Activated T-cell treated with anti-CD3 and anti-CD28 coated beads, Interleukin-2, amount 50 U/mL, for 1 hour (primary cell): ENCODE results near the gene CCL15.

Experiments used
- DNase-seq: peaks from one replicate; pipeline ENCODE4 v3.0.0-alpha.2; 2020

Gene CCL15

GRCh38 chr17:35988164-35988563 lies 13.2 kb downstream of the CCL15 start:
- DNase-seq = no peak

- no peak for DNase-seq
These were observed 14.7 kb downstream of the CCL15 start, which contains the start of gene CCL14 for GRCh38 chr17:35986643-35987042. Gene CCL14, minus strand, starts transcription at chr17:35986729. Its CDS starts 80 bp downstream, at chr17:35986649.

- DNase-seq = no peak
These were observed 17.2 kb downstream of the CCL15 start for GRCh38 chr17:35984140-35984539.

DNA sequence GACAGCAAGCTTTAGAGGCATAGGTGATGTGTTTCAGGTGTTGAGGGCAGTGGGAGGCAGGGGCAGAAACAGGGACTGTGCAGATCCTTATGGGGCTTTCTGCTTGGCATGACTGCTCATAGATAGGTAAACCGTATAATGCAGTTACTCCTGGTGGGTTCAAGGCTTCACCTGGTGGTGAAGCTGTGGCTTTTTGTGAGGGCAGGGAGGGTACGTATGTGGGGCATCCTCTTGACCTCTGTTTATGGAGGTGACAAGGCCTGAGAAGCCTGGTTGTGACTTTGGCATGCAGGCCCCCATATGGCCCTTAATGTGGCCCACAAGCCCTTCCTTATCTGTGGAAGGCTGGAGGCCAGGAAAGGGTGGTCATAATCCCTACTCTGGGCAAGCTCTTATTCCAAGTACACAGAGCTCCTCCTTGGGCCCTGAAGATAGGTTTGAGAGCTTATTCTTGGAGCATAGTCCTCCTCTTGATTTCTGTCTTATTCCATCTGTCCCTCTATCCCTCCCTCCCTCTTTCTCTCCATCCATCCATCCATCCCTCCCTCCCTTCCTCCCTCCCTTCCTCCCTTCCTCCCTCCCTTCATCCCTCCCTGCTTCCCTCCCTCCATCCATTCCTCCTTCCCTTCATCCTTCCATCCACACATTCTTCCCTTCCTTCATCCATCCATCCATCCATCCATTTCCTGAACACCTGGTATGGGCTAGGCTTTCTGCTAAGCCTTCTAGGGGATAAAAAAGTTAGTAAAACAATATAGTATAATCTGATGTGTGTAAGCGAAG lies 18.8 kb downstream of the CCL15 start:
- DNase-seq = no peak

- DNase-seq = no peak
These were observed 19.4 kb downstream of the CCL15 start for GRCh38 chr17:35981908-35982330.

DNA sequence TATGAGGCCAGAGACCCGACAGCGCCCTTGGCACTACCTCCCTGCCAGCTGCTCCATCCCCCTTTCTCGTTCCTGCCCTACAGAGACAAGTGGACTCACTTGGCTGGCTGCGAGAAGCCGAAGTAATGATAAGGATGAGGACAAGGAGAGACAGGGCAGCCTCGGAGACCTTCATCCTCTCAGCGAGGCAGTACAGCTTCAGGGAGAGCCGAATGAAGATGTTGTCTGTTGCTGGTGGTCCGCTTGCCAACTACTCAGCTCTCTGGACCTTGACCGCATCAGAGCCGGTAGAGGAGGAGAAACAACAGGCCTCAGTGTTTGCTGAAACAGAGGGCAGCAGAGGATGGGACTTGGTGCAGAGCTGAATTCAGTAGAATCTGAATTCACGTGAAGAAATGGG lies 20.1 kb downstream of the CCL15 start, which contains the start of gene CCL16:
CCL16 (minus strand) TSS at position 252 of the 400 bp plus-strand sequence; CDS start at position 175, 77 bp downstream.
- DNase-seq = no peak

DNA sequence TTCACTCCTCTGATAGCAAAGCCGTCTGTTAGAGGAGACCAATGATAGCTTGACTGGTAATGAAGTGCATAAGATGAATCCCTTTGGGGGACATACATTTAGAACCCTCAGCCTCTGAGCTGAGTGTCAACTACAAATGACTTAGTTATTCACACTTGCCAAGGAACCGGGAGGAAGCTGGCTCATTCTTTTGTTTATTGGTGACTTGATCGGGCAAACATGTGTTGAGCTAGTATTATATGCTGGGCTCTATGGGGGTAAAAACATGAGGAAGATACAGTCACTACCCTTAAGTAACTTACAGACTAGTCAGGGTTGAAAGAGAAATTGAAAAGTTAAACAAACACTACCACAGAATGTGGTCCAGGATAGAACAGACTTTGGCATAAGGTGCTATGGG lies 23.0 kb downstream of the CCL15 start:
- no peak for DNase-seq

- no peak for DNase-seq
These were observed 23.8 kb downstream of the CCL15 start for GRCh38 chr17:35977509-35977908.

DNA sequence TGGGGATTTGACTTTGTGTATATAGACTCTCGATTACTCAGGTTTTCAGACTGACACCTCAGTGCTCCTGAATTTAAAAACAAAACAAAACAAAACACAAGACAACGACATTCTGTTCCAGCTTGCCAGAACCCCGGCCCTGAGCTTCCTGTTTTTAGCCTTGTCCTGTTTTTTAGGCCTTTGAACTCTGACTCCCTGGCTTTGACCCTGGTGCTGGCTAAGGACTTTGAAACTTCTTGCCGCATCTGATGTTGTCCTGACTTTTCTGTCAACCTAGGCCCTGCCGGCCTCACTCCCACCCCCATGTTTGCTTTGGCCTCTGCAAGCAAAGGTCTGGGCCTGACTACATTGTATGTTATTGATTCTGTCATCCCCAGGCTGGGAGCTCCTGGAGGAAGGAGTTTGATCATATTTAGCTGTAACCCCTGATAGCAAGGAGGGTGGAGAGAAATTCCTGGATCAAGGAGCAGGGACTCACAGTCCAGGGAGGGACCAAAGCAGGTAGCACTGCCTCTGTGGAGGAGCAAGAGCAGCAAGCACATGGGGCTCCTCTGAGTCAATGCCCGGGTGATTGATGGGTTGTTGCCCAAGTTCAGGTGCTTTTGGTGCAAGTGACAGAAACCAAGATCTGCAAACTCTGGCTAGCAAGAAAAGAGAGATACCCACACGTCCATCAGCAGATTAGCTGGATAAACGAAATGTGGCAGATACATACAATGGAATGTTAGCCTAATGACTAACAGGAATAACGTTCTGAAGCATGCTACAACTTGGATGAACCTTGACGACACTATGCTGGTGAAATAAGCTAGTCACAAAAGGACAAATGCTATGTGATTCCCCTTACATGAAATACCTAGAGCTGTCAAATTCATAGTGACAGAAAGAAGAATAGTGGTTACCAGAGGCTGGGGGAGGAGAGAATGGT lies 27.8 kb downstream of the CCL15 start:
- DNase-seq = no peak

DNA sequence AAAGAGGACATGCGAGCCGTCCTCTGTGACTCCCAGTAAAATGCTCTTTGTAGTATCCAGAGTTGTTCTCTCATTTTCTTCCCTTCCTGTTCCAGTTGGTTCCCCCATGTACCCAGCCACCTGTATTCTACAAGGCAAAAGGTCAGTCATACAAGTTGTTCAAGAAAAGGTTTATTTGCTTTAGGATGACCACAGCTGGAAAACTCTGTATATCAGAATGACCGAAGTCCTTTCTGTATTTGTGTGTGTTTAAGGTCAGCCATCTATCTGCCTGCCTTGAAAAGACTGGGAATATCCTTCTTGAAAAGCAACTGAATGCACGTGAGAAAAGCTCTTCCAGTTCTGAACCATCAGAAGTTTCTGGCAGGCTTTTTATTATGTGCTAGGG lies 28.4 kb downstream of the CCL15 start:
- no peak for DNase-seq

DNA sequence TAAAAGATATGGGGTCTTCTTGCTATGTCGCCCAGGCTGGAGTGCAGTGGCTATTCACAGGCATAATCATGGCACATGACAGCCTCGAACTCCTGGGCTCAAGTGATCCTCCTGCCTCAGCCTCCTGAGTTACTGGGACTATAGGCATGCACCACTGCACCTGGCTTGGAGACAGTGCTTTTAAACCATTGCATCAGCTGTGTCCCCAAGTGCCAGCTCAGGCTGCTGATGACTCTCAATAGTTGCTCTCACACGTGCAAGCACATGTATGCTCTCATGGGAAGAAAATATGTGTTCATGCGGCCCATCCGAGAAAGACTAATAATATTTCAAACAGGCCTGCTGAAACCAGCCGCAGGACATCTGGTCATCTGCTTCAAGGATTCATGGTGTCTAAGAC lies 28.8 kb downstream of the CCL15 start:
- no peak for DNase-seq

- DNase-seq = no peak
These were observed 29.3 kb downstream of the CCL15 start for GRCh38 chr17:35972066-35972465.

- DNase-seq = peak; percentile 55
These were observed 31.6 kb downstream of the CCL15 start for GRCh38 chr17:35969558-35970380.

- no peak for DNase-seq
These were observed 32.8 kb downstream of the CCL15 start for GRCh38 chr17:35968520-35969054.

DNA sequence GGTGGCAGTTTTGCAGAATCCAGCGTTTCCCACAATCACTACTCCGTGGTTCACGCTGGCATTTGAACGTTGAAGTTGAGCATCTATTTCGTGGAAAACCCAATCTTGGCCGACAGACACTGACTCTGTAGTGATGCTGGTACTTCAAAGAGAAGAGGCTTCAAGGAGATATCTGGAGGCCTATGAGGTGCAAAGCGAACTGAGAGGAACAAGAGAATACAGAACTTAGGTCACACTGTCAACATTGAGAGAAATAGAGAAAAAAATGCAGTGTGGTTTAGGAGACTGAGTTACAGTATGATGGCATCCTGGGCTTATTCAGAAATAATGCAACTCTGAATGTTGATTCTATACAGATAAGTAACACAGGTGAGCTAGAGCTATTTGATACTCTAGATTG lies 36.1 kb downstream of the CCL15 start:
- DNase-seq = no peak

DNA sequence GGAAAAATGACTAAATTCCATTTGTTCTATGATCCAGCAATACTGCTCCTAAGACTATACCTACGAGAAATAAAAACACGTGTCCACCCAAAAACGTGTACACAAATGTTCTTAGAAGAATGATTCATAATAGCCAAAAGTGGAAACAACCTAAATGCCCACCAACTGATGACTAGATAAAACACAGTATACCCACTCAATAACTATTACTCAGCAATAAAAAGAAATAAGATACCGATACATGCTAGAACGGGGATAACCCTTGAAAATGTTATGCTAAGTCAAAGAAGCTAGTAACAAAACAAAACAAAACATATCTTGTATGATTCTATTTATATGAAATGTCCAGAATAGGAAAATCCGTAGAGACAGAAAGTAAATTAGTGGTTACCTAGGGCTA lies 37.7 kb downstream of the CCL15 start:
- no peak for DNase-seq

GRCh38 chr17:35953720-35954119 lies 47.6 kb downstream of the CCL15 start:
- DNase-seq = no peak

DNA sequence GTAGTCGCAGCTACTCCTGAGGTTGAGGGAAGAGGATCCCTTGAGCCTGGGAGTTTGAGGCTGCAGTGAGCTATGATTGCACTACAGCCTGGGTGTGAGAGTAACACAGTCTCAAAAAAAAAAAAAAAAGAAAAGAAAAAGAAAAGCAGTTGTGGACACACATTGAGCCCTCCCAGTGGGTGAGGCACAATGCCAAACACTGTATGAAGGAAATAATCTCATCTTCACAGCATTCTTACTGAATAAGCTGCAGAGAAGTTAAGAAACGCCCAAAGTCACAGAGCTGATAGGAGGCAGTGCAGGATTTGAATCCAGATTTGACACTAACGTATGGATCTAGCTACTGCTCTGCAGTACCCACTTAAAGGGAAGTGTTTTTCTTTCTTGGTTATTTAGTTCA lies 52.0 kb downstream of the CCL15 start:
- no peak for DNase-seq

DNA sequence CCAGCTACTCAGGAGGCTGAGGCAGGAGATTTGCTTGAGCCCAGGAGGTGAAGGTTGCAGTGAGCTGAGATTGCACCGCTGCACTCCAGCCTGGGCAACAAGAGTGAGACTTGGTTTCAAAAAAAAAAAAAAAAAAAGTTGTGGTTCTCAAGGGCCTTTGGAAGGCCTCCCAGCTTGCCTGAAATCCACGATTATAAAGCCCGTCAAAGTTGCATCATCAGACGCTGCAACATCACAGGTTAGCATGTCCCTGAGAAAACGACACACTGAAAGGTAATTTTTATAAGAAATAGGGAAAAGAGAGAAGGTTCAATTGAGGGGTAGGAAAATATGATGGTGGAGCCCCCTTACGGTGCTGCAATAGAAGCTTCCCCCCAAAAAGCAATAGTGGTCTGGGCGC lies 53.3 kb downstream of the CCL15 start:
- DNase-seq = no peak
